ENCODE data around the gene KCNK4. TPM values are rescaled to one million over a fixed set of nuclear protein-coding genes. Genes with fewer than 3 reads are reported as not detected.

KCNK4 gene
- total and polyA plus RNA-seq, 2 of the 13 experiments (the other 11 are each of a cell fraction or from before 2014, with no cell fraction given) = not detected

DNA sequence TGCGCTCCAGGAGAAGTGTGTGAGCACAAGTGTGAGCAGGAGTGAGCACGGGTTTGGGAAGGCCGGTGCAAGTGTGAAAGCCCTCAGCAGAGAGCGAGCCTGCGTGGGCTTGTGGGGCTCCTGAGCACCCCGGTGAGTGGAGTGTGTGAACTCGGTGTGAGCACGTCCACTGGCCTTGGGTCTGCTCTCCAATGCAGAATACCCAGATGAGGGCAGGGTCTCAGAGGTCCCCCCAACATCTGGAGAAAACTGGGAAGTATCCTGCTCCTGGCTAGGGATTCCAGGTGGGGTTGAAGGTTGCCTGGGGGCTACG is 15.4 kb downstream of the KCNK4 start (continued):
- TF ChIP-seq, protein P1, sequence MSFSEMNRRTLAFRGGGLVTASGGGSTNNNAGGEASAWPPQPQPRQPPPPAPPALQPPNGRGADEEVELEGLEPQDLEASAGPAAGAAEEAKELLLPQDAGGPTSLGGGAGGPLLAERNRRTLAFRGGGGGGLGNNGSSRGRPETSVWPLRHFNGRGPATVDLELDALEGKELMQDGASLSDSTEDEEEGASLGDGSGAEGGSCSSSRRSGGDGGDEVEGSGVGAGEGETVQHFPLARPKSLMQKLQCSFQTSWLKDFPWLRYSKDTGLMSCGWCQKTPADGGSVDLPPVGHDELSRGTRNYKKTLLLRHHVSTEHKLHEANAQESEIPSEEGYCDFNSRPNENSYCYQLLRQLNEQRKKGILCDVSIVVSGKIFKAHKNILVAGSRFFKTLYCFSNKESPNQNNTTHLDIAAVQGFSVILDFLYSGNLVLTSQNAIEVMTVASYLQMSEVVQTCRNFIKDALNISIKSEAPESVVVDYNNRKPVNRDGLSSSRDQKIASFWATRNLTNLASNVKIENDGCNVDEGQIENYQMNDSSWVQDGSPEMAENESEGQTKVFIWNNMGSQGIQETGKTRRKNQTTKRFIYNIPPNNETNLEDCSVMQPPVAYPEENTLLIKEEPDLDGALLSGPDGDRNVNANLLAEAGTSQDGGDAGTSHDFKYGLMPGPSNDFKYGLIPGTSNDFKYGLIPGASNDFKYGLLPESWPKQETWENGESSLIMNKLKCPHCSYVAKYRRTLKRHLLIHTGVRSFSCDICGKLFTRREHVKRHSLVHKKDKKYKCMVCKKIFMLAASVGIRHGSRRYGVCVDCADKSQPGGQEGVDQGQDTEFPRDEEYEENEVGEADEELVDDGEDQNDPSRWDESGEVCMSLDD (CRISPR knock-in tag; IDR thresholded peaks at IDR 0.05; ENCODE audit: borderline replicate concordance) = no peak
- TF ChIP-seq, protein P2, sequence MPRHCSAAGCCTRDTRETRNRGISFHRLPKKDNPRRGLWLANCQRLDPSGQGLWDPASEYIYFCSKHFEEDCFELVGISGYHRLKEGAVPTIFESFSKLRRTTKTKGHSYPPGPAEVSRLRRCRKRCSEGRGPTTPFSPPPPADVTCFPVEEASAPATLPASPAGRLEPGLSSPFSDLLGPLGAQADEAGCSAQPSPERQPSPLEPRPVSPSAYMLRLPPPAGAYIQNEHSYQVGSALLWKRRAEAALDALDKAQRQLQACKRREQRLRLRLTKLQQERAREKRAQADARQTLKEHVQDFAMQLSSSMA (CRISPR knock-in tag; IDR thresholded peaks at IDR 0.05) = 0 out of 2 replicates have a peak, but pooled peaks have one; percentile 9
- 0 out of 2 replicates have a peak, but pooled peaks have one; percentile 1 for TF ChIP-seq ARNT2 (CRISPR knock-in tag; IDR thresholded peaks at IDR 0.05; ENCODE audit: low read depth)
- 0 out of 2 replicates have a peak, but pooled peaks have one; percentile 13 for TF ChIP-seq ZNF598 (CRISPR knock-in tag; IDR thresholded peaks at IDR 0.05; ENCODE audit: borderline replicate concordance)
- TF ChIP-seq ZIK1 (CRISPR knock-in tag; IDR thresholded peaks at IDR 0.05; ENCODE audit: borderline replicate concordance, low read depth) = no peak
- no peak for TF ChIP-seq MEIS1 (CRISPR knock-in tag; IDR thresholded peaks at IDR 0.05; ENCODE audit: borderline replicate concordance)
- TF ChIP-seq ZNF572 (CRISPR knock-in tag; IDR thresholded peaks at IDR 0.05) = 0 out of 2 replicates have a peak, but pooled peaks have one; percentile 19
- TF ChIP-seq ZNF558 (CRISPR knock-in tag; IDR thresholded peaks at IDR 0.05; ENCODE audit: borderline replicate concordance) = no peak
- TF ChIP-seq ZNF510 (CRISPR knock-in tag; IDR thresholded peaks at IDR 0.05; ENCODE audit: low read depth) = no peak
- TF ChIP-seq, protein P3, sequence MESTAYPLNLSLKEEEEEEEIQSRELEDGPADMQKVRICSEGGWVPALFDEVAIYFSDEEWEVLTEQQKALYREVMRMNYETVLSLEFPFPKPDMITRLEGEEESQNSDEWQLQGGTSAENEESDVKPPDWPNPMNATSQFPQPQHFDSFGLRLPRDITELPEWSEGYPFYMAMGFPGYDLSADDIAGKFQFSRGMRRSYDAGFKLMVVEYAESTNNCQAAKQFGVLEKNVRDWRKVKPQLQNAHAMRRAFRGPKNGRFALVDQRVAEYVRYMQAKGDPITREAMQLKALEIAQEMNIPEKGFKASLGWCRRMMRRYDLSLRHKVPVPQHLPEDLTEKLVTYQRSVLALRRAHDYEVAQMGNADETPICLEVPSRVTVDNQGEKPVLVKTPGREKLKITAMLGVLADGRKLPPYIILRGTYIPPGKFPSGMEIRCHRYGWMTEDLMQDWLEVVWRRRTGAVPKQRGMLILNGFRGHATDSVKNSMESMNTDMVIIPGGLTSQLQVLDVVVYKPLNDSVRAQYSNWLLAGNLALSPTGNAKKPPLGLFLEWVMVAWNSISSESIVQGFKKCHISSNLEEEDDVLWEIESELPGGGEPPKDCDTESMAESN (CRISPR knock-in tag; conservative IDR thresholded peaks at IDR 0.05) = no peak; the same call in 1 of the 2 replicates
- TF ChIP-seq GATAD1 (CRISPR knock-in tag; IDR thresholded peaks at IDR 0.05) = no peak
- TF ChIP-seq AHR (CRISPR knock-in tag; IDR thresholded peaks at IDR 0.05) = 0 out of 2 replicates have a peak, but pooled peaks have one; percentile 6
- TF ChIP-seq, protein P4, sequence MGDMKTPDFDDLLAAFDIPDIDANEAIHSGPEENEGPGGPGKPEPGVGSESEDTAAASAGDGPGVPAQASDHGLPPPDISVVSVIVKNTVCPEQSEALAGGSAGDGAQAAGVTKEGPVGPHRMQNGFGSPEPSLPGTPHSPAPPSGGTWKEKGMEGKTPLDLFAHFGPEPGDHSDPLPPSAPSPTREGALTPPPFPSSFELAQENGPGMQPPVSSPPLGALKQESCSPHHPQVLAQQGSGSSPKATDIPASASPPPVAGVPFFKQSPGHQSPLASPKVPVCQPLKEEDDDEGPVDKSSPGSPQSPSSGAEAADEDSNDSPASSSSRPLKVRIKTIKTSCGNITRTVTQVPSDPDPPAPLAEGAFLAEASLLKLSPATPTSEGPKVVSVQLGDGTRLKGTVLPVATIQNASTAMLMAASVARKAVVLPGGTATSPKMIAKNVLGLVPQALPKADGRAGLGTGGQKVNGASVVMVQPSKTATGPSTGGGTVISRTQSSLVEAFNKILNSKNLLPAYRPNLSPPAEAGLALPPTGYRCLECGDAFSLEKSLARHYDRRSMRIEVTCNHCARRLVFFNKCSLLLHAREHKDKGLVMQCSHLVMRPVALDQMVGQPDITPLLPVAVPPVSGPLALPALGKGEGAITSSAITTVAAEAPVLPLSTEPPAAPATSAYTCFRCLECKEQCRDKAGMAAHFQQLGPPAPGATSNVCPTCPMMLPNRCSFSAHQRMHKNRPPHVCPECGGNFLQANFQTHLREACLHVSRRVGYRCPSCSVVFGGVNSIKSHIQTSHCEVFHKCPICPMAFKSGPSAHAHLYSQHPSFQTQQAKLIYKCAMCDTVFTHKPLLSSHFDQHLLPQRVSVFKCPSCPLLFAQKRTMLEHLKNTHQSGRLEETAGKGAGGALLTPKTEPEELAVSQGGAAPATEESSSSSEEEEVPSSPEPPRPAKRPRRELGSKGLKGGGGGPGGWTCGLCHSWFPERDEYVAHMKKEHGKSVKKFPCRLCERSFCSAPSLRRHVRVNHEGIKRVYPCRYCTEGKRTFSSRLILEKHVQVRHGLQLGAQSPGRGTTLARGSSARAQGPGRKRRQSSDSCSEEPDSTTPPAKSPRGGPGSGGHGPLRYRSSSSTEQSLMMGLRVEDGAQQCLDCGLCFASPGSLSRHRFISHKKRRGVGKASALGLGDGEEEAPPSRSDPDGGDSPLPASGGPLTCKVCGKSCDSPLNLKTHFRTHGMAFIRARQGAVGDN (CRISPR knock-in tag; IDR thresholded peaks at IDR 0.05) = peak; percentile 47; the same call in 1 of the 2 replicates
- no peak for TF ChIP-seq ZNF563 (CRISPR knock-in tag; IDR thresholded peaks at IDR 0.05)
- no peak for TF ChIP-seq ZBTB21 (CRISPR knock-in tag; IDR thresholded peaks at IDR 0.05)
- no peak for TF ChIP-seq MEF2D (CRISPR knock-in tag; IDR thresholded peaks at IDR 0.05)
- TF ChIP-seq SRSF4 (IDR thresholded peaks at IDR 0.05; ENCODE audit: low read depth, low read length, poor library complexity, severe bottlenecking) = no peak
- TF ChIP-seq ZNF224 (CRISPR knock-in tag; IDR thresholded peaks at IDR 0.05) = 0 out of 2 replicates have a peak, but pooled peaks have one; percentile 46
- TF ChIP-seq DMAP1 (CRISPR knock-in tag; IDR thresholded peaks at IDR 0.05) = 0 out of 2 replicates have a peak, but pooled peaks have one; percentile 10
- 0 out of 2 replicates have a peak, but pooled peaks have one; percentile 15 for TF ChIP-seq SIN3A (IDR thresholded peaks at IDR 0.05; ENCODE audit: borderline replicate concordance, low read depth, low read length)
- peak; percentile 20; the same call in 1 of the 2 replicates for TF ChIP-seq ZFX (CRISPR knock-in tag; IDR thresholded peaks at IDR 0.05; ENCODE audit: low read depth)

All from HepG2 (cell line).